Measurements from ENCODE around the gene NRP1.

NRP1 gene

GRCh38 chr10:33353334-33353733 lies 18.9 kb upstream of the NRP1 start:
- no peaks in the 10 kb centered on the region for H3K27me3 ChIP-seq (ENCODE audit: insufficient read depth, low read depth, severe bottlenecking)
- no peak overlapping the region for H3K4me3 ChIP-seq (ENCODE audit: low read depth, low read length)
- no peaks in the 10 kb centered on the region for H3K36me3 ChIP-seq
- DNase-seq: no peak
- H3K27ac ChIP-seq: no peak overlapping the region
- no peaks in the 10 kb centered on the region for H3K9me3 ChIP-seq (ENCODE audit: severe bottlenecking)
- TF ChIP-seq, protein P1, sequence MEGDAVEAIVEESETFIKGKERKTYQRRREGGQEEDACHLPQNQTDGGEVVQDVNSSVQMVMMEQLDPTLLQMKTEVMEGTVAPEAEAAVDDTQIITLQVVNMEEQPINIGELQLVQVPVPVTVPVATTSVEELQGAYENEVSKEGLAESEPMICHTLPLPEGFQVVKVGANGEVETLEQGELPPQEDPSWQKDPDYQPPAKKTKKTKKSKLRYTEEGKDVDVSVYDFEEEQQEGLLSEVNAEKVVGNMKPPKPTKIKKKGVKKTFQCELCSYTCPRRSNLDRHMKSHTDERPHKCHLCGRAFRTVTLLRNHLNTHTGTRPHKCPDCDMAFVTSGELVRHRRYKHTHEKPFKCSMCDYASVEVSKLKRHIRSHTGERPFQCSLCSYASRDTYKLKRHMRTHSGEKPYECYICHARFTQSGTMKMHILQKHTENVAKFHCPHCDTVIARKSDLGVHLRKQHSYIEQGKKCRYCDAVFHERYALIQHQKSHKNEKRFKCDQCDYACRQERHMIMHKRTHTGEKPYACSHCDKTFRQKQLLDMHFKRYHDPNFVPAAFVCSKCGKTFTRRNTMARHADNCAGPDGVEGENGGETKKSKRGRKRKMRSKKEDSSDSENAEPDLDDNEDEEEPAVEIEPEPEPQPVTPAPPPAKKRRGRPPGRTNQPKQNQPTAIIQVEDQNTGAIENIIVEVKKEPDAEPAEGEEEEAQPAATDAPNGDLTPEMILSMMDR (IDR thresholded peaks at IDR 0.05; ENCODE audit: low read depth, low read length): no peak

- Histone ChIP-seq H3K4me3 (ENCODE audit: low read depth, low read length) (no peak overlapping the region), H3K36me3 (no peaks in the 10 kb centered on the region), H3K9me3 (ENCODE audit: severe bottlenecking) (no peaks in the 10 kb centered on the region), H3K27ac (no peak overlapping the region), H3K27me3 (ENCODE audit: insufficient read depth, low read depth, severe bottlenecking) (no peaks in the 10 kb centered on the region)
- TF ChIP-seq, protein P1 (IDR thresholded peaks at IDR 0.05; ENCODE audit: low read depth, low read length): no peak
- no peak for DNase-seq
Observed at GRCh38 chr10:33352615-33353014, 18.1 kb upstream of the NRP1 start.

DNA sequence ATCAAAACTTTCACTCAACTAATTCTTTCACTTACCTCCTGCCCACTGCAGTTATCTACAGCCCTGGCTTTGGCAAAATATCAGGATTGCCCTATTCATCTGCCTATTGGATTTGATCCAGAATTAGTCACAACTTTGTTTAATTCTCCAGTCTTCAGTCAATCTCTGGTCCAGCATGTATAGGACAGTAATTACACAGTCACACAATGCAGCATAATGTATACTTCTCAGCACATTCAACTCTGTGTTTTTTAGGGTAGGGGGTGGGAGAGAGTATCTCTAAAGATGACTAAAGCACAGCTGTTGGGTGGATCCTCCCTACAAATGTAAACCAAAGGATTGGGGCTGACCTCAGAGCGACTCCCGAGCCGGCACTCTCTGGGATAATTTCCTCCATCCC lies 17.7 kb upstream of the NRP1 start:
- Histone ChIP-seq H3K9me3 (ENCODE audit: severe bottlenecking) (no peaks in the 10 kb centered on the region), H3K27me3 (ENCODE audit: insufficient read depth, low read depth, severe bottlenecking) (no peaks in the 10 kb centered on the region), H3K4me3 (ENCODE audit: low read depth, low read length) (no peak overlapping the region), H3K27ac (no peak overlapping the region), H3K36me3 (no peaks in the 10 kb centered on the region)
- DNase-seq: no peak
- TF ChIP-seq, protein P1 (IDR thresholded peaks at IDR 0.05; ENCODE audit: low read depth, low read length): no peak

DNA sequence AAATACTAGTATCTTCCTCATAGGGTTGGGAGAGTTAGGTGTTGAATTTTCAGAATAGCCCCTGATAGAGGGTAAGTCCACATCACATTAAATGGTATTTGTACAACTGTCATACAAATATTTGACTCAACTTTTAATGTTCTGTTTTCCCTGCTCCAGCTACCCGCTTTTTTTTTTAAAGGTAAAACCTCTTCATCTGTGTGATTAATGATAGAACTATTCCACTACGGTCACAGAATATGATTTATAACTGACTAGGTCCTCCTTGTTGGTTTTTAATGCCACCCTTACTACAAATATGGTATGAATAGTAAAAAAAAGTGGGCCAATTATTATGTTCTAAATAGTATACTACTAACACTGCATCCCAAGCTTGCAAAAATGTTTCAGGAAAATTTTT lies 15.6 kb upstream of the NRP1 start:
- TF ChIP-seq, protein P1 (IDR thresholded peaks at IDR 0.05; ENCODE audit: low read depth, low read length): no peak
- H3K27ac ChIP-seq: no peak overlapping the region
- no peaks in the 10 kb centered on the region for H3K36me3 ChIP-seq
- no peaks in the 10 kb centered on the region for H3K27me3 ChIP-seq (ENCODE audit: insufficient read depth, low read depth, severe bottlenecking)
- H3K9me3 ChIP-seq (ENCODE audit: severe bottlenecking): no peaks in the 10 kb centered on the region
- DNase-seq: no peak
- H3K4me3 ChIP-seq (ENCODE audit: low read depth, low read length): no peak overlapping the region

DNA sequence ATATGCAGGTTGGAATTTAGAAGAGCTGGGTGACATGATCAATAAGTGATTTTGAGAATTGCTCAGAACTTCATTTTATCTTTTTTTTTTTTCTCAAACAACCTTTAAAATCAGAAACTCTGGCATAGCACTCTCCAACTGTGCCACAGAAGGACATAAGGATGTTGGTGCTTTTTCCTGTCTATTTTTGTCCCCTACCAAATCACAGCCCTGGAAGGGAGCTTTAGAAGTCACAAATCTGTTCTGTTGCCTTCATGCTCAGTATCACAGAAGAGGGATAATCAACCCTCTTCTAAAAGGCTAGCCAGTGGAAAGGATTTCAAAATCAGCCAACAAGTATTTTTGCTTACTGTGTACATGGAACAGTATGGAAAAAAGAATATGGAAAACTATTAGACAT lies 14.8 kb upstream of the NRP1 start:
- no peaks in the 10 kb centered on the region for H3K9me3 ChIP-seq (ENCODE audit: severe bottlenecking)
- TF ChIP-seq, protein P1 (IDR thresholded peaks at IDR 0.05; ENCODE audit: low read depth, low read length): no peak
- no peaks in the 10 kb centered on the region for H3K36me3 ChIP-seq
- H3K27me3 ChIP-seq (ENCODE audit: insufficient read depth, low read depth, severe bottlenecking): no peaks in the 10 kb centered on the region
- DNase-seq: no peak
- no peak overlapping the region for H3K27ac ChIP-seq
- no peak overlapping the region for H3K4me3 ChIP-seq (ENCODE audit: low read depth, low read length)

DNA sequence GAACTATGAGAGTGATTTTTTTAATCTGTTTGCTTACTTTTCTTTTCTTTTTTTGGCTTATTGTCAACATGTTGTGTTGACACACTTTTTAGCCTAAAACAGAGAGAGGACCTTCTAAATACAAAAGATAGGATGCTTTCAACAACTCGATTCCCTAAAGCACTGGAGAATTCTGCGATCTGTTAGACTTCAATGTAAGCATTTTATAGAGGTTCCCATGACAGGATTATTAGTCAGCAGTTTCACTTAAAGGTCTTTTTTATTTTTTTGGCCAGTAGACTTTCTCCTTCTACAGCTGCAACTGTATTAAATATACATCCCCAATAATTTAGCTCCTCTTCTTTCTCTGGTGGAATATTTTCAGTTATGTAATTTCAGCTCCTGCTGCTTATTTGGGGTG lies 12.7 kb upstream of the NRP1 start:
- no peaks in the 10 kb centered on the region for H3K36me3 ChIP-seq
- H3K4me3 ChIP-seq (ENCODE audit: low read depth, low read length): no peak overlapping the region
- H3K27ac ChIP-seq: no peak overlapping the region
- no peak for DNase-seq
- no peaks in the 10 kb centered on the region for H3K27me3 ChIP-seq (ENCODE audit: insufficient read depth, low read depth, severe bottlenecking)
- TF ChIP-seq, protein P1 (IDR thresholded peaks at IDR 0.05; ENCODE audit: low read depth, low read length): no peak
- no peaks in the 10 kb centered on the region for H3K9me3 ChIP-seq (ENCODE audit: severe bottlenecking)

Measured in WERI-Rb-1 (cell line).